ENCODE results near the gene TSPAN32.

Gene TSPAN32

DNA sequence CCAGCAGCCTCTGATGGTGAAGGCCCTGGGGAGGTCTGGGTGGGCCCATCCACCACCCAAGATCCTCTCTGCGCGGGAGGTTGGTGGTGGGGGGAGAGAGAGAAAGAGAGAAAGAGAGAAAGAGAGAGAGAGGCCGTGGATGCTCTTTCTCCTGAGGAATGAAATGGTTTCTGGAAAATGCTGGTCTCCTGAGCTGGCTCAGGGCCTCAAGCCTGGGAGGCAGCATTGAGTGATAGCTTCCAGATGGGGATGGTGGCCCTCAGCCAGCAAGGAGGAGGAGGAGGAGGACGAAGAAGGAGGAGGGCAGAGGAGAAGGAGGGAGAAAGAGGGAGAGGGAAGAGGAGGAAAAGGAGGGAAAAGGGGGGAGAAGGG lies 4.6 kb downstream of the TSPAN32 start:
- Histone ChIP-seq H3K4me3 (replicated peaks; ENCODE audit: low read depth, low read length) (no peak overlapping the region), H3K27me3 (replicated peaks; ENCODE audit: control insufficient read depth, insufficient read depth, low read length) (no peaks in the 10 kb centered on the region), H3K36me3 (ENCODE audit: control insufficient read depth, insufficient read depth, low read length) (no peaks in the 10 kb centered on the region)
- TF ChIP-seq, protein P1, sequence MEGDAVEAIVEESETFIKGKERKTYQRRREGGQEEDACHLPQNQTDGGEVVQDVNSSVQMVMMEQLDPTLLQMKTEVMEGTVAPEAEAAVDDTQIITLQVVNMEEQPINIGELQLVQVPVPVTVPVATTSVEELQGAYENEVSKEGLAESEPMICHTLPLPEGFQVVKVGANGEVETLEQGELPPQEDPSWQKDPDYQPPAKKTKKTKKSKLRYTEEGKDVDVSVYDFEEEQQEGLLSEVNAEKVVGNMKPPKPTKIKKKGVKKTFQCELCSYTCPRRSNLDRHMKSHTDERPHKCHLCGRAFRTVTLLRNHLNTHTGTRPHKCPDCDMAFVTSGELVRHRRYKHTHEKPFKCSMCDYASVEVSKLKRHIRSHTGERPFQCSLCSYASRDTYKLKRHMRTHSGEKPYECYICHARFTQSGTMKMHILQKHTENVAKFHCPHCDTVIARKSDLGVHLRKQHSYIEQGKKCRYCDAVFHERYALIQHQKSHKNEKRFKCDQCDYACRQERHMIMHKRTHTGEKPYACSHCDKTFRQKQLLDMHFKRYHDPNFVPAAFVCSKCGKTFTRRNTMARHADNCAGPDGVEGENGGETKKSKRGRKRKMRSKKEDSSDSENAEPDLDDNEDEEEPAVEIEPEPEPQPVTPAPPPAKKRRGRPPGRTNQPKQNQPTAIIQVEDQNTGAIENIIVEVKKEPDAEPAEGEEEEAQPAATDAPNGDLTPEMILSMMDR (IDR thresholded peaks at IDR 0.05; ENCODE audit: insufficient read depth, low read length, poor library complexity, severe bottlenecking): no peak
- no peak for DNase-seq (ENCODE audit: extremely low read depth, insufficient read length)

DNA sequence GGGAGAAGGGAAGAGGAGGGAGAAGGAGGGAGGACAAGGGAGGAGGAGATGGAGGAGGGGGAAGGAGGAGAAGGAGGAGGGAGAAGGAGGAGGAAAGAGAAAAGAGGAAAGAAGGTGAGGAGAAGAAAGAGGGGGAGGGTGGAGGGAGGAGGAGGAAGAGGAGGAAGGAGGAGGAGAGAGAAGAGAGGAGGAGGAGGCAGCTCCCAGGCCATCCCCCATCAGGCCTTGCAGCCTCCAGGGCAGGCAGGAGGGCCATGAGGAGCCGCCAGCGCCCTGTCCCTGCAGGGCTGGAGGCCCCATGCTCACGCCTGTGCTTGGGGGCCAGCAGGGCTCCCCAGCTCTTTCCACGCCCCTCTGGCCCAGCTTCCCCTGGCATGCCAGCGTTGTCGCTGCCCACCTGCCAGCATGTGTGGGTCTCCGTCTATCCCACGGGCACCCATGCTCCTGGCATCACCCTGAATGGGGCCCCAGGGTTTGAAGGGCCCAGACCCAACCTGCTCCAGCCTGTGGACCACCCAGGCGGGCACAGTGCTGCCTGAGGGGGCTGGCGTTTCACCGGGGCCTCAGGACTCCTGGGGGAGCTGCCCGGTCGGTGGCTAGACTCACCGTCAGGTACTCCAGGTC lies 5.2 kb downstream of the TSPAN32 start:
- no peaks in the 10 kb centered on the region for H3K27me3 ChIP-seq (replicated peaks; ENCODE audit: control insufficient read depth, insufficient read depth, low read length)
- DNase-seq (ENCODE audit: extremely low read depth, insufficient read length): no peak
- no peak overlapping the region for H3K4me3 ChIP-seq (replicated peaks; ENCODE audit: low read depth, low read length)
- H3K36me3 ChIP-seq (ENCODE audit: control insufficient read depth, insufficient read depth, low read length): no peaks in the 10 kb centered on the region
- TF ChIP-seq, protein P1 (IDR thresholded peaks at IDR 0.05; ENCODE audit: insufficient read depth, low read length, poor library complexity, severe bottlenecking): no peak

DNA sequence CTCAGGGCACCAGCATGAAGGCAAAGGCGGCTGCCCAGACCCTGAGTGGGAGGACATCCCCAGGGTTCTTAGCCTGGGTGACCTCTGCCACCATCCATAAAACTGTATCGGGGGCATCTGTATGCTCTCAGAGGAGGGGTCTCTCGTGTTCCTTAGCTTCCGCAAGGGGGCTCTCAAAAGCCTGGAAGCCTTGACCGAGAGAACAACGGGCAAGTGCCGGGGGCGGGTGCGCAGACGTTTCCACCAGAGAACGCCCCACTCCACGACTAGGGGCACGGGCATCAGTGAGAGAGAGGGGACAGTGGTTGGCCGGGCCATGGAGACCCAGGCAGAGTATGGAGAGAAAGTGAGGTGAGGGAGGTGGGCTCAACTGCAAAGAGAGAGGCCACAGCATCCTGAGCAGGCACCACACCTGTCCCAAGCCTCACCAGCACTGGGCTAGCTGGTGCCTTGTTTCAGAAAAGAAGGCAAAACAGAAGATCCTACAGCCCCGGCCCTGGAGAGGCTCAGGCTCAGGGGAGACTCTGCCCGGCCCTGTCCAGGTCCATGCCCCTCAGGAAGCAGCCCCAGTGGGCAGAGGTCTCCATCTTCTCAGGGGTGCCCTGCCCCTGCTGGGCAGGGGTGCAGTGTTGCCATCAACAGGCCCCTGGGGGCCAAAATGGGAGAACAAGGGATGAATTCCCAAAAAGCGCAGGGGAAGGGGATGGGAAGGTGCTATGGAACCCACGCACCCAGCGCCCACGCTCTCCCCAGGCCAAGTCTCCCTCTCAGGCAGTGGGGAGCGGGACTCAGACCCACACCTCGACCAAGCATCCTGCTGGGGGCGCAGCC lies 5.9 kb downstream of the TSPAN32 start:
- Histone ChIP-seq H3K27me3 (replicated peaks; ENCODE audit: control insufficient read depth, insufficient read depth, low read length) (no peaks in the 10 kb centered on the region), H3K4me3 (replicated peaks; ENCODE audit: low read depth, low read length) (no peak overlapping the region), H3K36me3 (ENCODE audit: control insufficient read depth, insufficient read depth, low read length) (no peaks in the 10 kb centered on the region)
- no peak for DNase-seq (ENCODE audit: extremely low read depth, insufficient read length)
- TF ChIP-seq, protein P1 (IDR thresholded peaks at IDR 0.05; ENCODE audit: insufficient read depth, low read length, poor library complexity, severe bottlenecking): no peak

DNA sequence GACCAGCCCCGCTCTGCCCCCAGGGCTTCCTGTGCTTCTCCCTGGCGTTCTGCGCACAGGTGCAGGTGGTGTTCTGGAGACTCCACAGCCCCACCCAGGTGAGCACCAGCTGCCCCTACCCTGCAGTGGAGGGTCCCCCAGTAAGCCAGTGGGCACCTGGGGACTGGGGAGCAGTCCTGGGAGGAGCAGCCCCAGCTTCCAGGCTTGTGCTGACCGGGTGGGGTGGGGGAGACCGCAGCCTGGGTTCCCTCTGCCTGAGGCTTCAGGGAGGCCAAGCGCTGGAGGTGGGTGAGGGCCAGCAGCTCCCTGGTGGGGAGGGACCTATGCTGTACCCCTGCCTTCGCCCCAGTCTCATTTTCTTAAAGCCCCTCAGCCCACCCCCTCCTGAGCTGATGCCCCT lies 6.9 kb downstream of the TSPAN32 start:
- Histone ChIP-seq H3K36me3 (ENCODE audit: control insufficient read depth, insufficient read depth, low read length) (no peaks in the 10 kb centered on the region), H3K27me3 (replicated peaks; ENCODE audit: control insufficient read depth, insufficient read depth, low read length) (no peaks in the 10 kb centered on the region), H3K4me3 (replicated peaks; ENCODE audit: low read depth, low read length) (no peak overlapping the region)
- no peak for DNase-seq (ENCODE audit: extremely low read depth, insufficient read length)
- TF ChIP-seq, protein P1 (IDR thresholded peaks at IDR 0.05; ENCODE audit: insufficient read depth, low read length, poor library complexity, severe bottlenecking): no peak

- no peak for DNase-seq (ENCODE audit: extremely low read depth, insufficient read length)
- TF ChIP-seq, protein P1 (IDR thresholded peaks at IDR 0.05; ENCODE audit: insufficient read depth, low read length, poor library complexity, severe bottlenecking): no peak
- Histone ChIP-seq H3K36me3 (ENCODE audit: control insufficient read depth, insufficient read depth, low read length) (no peaks in the 10 kb centered on the region), H3K4me3 (replicated peaks; ENCODE audit: low read depth, low read length) (no peak overlapping the region), H3K27me3 (replicated peaks; ENCODE audit: control insufficient read depth, insufficient read depth, low read length) (no peaks in the 10 kb centered on the region)
Measured at GRCh38 chr11:2309251-2310072, 7.6 kb downstream of the TSPAN32 start.
